Stimulated activated CD8-positive, alpha-beta memory T cell treated with anti-CD3 and anti-CD28 coated beads, Interleukin-15, amount 100 ng/mL, for 4 hours (primary cell): ENCODE measurements around the gene CHCHD6.
A peak's percentile ranks its signal among the peaks of the same experiment; 100 is the strongest.

ENCODE experiments used
- DNase-seq, 2 donors: peaks; one replicate each; pipeline ENCODE4 v3.0.0-alpha.2; 2020; ENCODE audit warnings: low read depth in 2 of 2

The CHCHD6 gene, protein sequence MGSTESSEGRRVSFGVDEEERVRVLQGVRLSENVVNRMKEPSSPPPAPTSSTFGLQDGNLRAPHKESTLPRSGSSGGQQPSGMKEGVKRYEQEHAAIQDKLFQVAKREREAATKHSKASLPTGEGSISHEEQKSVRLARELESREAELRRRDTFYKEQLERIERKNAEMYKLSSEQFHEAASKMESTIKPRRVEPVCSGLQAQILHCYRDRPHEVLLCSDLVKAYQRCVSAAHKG

DNA sequence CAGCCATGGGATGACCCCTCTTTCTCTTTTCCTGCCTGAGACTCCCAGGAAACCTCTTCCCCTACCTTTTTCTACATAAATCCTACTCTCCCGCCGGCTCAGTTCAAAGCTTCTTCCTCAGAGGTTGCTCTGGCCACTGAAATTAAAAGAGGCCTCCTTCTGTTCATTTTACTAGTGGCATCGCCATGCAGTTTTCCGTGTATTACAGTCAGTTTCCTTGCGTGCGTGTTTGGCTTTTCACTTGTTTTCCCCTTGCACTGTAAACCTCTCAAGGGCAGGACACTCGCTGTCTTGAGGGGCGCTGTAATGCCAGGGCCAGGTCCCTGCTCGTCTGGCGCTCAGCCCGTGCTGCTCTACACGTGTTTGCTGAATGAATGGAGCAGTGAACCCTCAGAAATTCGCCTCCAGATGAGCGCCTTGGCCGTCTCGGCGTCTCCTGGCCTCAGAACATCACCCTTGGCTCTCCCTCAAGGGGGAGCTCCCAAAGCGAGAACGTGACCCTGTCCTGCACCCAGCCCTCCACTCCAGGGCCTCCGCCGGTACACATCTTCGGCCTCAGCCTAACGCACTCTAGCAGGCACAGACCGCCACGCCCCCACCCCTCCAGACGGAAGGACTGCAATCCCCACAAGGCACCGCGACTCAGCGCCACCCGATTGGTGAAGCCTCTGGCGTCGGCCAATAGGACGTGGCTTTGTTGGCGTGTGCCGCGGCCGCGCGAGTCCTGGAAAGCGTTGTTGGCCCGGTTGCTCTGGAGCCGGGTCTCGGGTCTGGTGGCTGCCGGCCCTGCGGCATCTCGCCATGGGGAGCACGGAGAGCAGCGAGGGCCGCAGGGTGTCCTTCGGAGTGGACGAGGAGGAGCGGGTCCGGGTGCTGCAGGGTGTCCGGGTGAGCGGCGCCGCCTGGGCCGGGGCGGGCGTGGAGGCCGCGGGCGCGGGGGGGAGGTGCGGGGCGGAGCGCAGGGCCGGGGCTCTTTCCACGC is at the start of gene CHCHD6:
CHCHD6 (plus strand) TSS at position 729 of the 982 bp plus-strand sequence; CDS start at position 802, 73 bp downstream.
- DNase-seq = peak; percentile 91 to 93

DNA sequence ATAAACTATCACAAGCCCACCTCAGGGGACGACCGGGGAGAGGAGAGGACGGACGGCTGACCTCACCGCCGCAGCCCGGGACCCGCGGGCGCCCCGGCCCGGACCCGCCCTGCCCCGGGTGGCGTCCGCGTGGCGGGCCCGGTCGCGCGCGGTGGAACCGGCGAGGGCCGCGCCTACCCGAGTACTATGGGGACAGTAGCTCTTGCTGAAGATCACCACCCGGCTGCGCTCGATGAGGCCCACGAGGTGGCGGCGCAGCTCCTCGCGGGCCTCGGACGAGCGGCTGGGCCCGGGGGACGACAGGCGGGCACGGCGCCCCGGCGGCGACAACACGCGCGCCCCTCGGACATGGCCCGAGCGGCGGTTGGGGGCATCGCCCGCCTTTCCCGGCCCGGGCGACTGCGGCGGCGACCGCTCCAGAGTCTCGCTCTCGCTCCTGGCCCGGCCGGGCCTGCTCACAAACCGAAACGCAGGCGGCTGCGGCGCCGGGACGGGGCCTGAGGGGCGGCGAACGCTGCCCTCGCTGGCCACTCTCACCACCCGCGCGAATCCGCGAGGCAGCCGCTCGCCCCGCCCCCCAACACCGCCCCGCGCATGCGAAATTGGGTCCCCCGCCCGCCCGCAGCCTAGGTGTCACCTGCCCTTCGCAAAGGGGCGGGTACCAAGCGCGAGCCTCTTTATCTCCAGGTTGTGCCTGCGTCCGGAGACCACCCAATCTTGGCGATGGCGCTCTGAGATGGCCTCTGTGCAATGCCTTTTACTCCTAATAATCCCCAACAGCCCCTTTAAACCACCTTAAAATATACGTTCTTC is 49.3 kb upstream of the CHCHD6 start, which contains the start of gene TXNRD3:
TXNRD3 (minus strand) TSS at position 554 of the 813 bp plus-strand sequence.
- DNase-seq = peak; percentile 63 to 65

DNA sequence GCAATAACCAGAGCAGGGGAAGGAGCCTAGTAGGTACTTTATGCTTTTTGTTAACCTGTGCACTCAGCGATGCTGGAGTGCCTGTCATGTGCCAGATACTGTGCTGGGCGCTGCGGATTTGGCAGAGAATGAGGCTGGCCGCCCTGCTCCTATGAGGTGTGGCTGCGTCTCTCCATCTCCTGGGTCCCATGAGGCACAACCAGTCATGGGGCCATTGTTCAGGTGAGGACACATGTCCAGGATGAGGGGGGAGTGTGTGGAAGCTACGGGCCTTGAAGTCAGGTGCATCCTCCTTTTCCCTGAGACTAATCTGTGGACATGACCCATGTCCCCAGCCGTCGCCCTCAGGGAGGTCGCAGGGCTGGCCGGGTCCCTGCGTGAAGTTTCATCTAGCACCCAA is 48.2 kb upstream of the CHCHD6 start:
- no peak for DNase-seq

DNA sequence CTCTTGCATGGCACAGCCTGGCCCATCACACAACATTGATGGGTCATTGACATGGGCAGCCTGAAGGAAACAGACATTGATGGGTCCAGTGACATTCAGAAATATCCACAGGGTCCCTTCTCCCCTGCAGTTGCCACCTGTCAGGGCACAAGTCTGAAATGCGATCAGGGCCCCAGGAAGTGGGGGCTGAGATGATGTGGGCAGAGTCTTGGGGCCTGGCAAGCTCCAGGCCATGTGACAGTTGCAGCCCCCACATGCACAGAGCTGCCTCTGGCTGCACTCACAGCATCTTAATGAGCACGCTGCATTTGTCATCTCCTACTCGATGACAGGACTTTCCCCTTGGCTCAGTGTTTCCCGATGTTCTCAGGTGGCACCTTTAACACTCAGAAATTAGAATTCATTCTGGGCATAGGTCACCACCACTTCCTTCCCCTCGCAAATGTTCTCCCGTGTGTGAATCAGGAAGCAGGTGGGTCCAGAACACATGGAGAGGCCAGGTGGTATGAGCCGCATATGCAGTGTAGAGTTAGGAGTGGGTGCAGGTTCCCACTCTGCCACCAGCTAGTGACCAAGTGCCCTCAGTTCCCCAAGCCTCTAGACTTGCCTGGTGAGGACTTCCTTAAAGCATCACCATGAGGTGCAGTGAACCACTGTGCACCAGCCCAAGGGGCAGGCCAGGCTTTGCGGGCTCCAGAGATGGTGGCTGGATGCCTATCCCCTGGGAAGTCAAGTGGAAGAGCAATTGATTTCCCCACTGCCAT is 47.5 kb upstream of the CHCHD6 start:
- no peak for DNase-seq

DNA sequence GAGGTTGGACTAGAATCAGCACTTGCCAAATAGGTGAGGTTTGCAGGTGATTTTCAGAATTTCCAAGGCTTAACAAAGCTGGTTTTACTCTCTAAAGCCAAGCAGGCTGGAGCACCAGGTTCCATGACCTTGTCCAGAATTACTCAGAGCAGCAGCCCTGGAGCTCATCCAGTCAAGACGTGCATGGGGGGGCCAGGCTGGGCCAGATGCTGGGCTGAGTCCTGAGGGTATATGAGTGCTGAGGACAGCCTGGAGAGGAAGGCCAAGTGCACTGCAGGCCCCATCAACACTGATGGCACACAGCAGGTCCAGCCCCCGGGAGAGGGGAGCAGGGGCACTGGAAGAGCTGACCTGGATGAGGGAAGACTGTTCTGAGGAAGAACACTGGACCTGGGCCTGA is 46.1 kb upstream of the CHCHD6 start:
- no peak for DNase-seq

- no peak for DNase-seq
Measured at GRCh38 chr3:126658584-126658983, 45.5 kb upstream of the CHCHD6 start.

DNA sequence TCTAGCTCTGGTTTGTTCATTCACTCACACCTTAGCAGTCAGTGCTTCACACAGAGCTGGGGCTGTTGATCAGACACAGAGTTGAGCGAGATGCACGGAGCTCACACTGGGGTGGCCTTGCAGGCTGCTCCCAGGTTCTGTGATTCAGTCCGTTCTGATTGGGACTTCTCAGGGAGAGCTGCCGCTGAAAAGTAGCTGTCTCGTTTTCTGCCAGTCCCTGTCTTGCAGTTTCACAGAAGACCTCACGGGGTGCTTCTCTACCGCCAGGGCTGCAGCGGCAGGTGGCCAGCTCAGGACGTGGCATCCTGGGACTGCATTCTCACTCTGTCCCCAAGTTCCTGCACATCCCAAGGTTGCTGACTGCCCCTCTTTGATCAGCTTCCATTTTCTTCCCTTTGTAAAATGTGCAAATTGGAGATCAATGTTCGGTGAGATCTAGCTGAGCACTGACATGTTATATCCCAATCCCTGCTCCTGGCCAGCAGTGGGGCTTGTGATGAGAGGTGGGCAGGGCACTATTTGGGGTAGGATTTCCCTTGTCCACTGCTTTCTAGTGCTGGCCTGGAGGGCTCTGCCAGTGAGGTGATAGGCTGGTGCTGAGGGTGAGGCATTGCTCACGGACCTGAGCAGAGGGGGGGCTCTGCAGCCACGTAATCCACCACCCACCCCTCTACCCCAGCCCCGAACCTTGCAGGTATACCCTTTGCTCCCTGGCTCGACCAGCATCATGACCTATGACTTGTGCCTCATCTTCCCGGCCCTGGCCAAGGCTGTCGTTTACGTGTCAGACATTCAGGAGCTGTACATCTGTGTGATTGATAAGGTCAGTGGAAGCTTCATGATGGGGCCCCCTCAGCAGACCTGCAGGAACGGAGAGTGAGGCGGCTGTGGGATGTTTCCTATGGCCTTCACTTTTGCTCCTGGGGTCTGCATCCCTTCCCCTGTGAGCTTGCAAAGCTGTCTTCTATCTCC is 43.8 kb upstream of the CHCHD6 start:
- DNase-seq = no peak

GRCh38 chr3:126661532-126662364 is 42.3 kb upstream of the CHCHD6 start:
- DNase-seq = no peak

DNA sequence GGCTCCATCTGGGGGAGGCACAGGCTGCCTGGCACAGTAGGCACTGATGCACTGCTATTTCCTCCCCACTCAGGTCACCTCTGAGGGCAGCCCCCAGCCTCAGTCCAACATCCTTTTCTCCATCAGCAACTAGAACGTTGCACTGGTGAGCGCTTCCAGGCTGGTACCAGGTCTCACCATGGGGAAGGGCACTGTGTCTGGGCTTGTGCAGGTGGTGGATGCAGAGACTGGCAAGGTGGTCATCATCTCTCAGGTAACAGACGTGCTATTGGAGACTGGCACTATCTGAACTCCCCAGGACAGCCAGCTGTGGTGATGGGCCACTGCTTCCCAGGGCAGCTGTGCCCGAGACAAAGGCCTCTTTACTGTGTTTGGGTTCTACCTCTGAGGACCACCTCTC is 40.8 kb upstream of the CHCHD6 start:
- no peak for DNase-seq

DNA sequence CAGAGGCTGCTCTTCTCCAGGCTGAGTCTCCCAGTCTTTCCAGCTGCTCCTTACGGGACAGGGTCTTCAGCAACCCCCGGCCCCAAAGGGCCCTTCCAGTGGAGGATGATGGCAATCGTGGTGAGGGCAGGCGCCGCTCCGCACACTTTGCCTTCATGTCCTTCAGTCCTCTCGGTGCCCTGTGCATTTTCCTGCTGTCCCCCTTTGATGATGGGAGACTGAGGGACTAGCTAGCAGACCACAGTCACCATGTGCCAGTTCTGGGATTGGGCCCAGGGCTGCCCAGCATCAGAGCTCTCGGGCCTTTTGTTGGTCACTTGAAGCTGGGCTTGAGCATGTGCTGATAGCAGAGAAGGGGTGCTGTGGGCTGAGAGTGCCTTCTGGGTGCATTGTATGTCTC is 40.3 kb upstream of the CHCHD6 start:
- DNase-seq = no peak

GRCh38 chr3:126664591-126665214 is 39.3 kb upstream of the CHCHD6 start:
- DNase-seq = no peak

GRCh38 chr3:126665221-126665936 is 38.7 kb upstream of the CHCHD6 start:
- DNase-seq = no peak

DNA sequence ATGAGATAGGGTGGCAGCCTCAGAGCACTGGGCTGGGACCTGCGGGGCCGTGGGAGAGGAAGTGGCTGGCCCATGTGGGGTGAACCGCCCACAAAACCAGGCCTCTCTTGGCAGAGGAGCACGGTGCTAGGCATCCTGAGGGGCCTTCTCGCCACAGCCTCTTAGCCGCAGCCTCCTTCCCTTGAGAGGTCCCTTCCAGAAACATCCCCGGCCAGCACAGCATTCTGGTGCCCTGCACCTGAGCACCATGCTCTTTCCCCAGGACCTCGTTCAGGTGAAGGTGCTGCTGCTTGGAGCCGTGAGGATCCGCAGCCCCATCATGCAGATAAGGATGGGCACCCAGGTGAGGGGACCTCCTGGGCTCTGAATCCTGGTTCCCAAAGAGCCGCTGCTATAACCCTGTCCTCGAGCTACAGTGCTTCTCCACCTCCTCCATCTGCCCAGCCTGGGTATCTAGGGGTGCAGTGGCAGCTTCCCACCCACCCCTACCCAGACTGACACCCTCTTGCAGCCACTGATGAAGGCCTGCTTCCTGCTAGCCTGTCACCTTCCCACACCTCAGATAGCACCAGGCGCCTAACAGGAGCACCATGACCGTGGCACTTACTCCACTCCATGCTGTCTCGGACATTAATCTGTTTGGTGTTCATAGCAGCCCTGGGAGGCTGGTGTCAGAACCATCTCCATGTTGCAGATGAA is 37.9 kb upstream of the CHCHD6 start:
- no peak for DNase-seq

- DNase-seq = no peak
Measured at GRCh38 chr3:126666658-126667528, 37.1 kb upstream of the CHCHD6 start.

DNA sequence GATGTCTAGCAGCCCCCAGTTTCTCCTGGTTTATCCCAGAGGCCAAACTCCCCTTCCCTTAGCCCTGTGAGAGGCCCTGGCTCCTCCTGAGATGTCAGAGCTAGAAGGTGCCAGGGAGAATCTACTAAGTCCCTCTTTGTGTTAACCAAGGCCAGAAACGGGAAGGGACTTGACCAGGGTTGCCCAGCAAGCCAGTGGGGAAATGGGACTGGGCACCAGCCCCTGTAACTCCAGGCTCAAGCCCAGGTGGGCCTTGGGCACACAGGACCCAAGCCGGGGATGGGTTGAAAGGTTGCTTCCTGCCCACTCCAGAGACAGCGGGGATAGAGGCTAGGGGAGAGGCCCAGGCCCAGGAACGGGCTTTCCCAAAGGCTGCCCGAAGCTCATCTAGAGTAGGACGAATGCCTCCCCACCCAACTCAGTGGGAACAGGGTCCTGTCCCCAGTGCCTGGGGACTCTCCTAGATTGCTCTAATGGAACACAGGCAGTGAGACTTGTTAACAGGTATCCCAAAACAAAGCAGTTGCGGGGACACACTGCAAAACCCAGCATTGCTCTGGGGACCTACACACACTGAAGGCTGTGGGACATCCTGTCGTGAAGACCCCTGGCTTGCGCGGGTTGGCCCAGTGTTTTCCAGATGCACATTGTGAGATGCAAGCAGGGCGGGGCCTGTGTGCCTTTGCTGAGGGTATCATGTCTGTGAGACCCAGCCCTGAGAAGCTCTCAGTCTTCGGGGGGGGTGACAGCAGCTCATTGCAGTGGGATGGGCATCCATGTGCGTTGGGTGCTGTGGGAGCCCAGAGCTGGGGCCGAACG is 36.2 kb upstream of the CHCHD6 start:
- DNase-seq = no peak
